Right kidney (tissue), 9 donors: ENCODE results near the gene PCDHA10.
"Not testable (repeated sequence)": the region's sequence is repeated elsewhere in the genome, so short reads cannot be mapped to it uniquely, and the experiment has no call there.

Source experiments
- DNase-seq: peaks from one replicate; pipeline ENCODE4 v3.0.0-alpha.2; 2016
- long read RNA-seq, 8 donors: transcript quantifications; one replicate each; lab custom pipeline, GENCODE V29; 2026

PCDHA10 gene
- long read RNA-seq, donor 1, full-length matches to known transcripts, result 2 of 2 reads
- long read RNA-seq, donor 1, partial matches to known transcripts, result 0 of 2 reads
- long read RNA-seq, donor 1, other reads (novel, unspliced or antisense), result 0 of 2 reads
- long read RNA-seq, donor 2, result 0 reads
- long read RNA-seq, donor 3, result 0 reads
- long read RNA-seq, donor 4, result 0 reads
- long read RNA-seq, donor 5, full-length matches to known transcripts, result 1 of 1 reads
- long read RNA-seq, donor 5, partial matches to known transcripts, result 0 of 1 reads
- long read RNA-seq, donor 5, other reads (novel, unspliced or antisense), result 0 of 1 reads
- long read RNA-seq, donor 6, full-length matches to known transcripts, result 1 of 1 reads
- long read RNA-seq, donor 6, partial matches to known transcripts, result 0 of 1 reads
- long read RNA-seq, donor 6, other reads (novel, unspliced or antisense), result 0 of 1 reads
- long read RNA-seq, donor 7, full-length matches to known transcripts, result 1 of 1 reads
- long read RNA-seq, donor 7, partial matches to known transcripts, result 0 of 1 reads
- long read RNA-seq, donor 7, other reads (novel, unspliced or antisense), result 0 of 1 reads
- long read RNA-seq, donor 8, full-length matches to known transcripts, result 2 of 2 reads
- long read RNA-seq, donor 8, partial matches to known transcripts, result 0 of 2 reads
- long read RNA-seq, donor 8, other reads (novel, unspliced or antisense), result 0 of 2 reads

GRCh38 chr5:140855772-140856674 is at the start of gene PCDHA10:
PCDHA10 (plus strand) TSS chr5:140855897; CDS start chr5:140856049, 152 bp downstream.
- DNase-seq, result peak; percentile 3

- DNase-seq, result no peak
These were observed 48.6 kb upstream of the PCDHA10 start, which contains the start of gene PCDHA4 for GRCh38 chr5:140806834-140807775. PCDHA4 (plus strand) TSS chr5:140807068.

GRCh38 chr5:140808241-140808888 is 47.3 kb upstream of the PCDHA10 start:
- DNase-seq, result not testable (repeated sequence)

- DNase-seq, result no peak
These were observed 46.8 kb upstream of the PCDHA10 start for GRCh38 chr5:140808889-140809291.

- no peak for DNase-seq
These were observed 34.1 kb upstream of the PCDHA10 start, which contains the start of gene PCDHA5 for GRCh38 chr5:140821375-140822280. PCDHA5 (plus strand) TSS chr5:140821613.

- no peak for DNase-seq
These were observed 33.4 kb upstream of the PCDHA10 start for GRCh38 chr5:140822281-140822629.

GRCh38 chr5:140822969-140823368 is 32.7 kb upstream of the PCDHA10 start:
- DNase-seq, result not testable (repeated sequence)

GRCh38 chr5:140823475-140823874 is 32.2 kb upstream of the PCDHA10 start:
- no peak for DNase-seq

- DNase-seq, result no peak
These were observed 27.9 kb upstream of the PCDHA10 start, which contains the start of gene PCDHA6 for GRCh38 chr5:140827704-140828361. PCDHA6 (plus strand) TSS chr5:140827960; CDS start chr5:140828092, 132 bp downstream.

- DNase-seq, result no peak
These were observed 27.3 kb upstream of the PCDHA10 start for GRCh38 chr5:140828362-140828737.

GRCh38 chr5:140829511-140830501 is 25.9 kb upstream of the PCDHA10 start:
- DNase-seq, result not testable (repeated sequence)

GRCh38 chr5:140833993-140834392 is 21.7 kb upstream of the PCDHA10 start, which contains the start of gene PCDHA7:
PCDHA7 (plus strand) TSS chr5:140834269; CDS start chr5:140834384, 115 bp downstream.
- no peak for DNase-seq

- DNase-seq, result not testable (repeated sequence)
These were observed 21.2 kb upstream of the PCDHA10 start for GRCh38 chr5:140834439-140835008.

- no peak for DNase-seq
These were observed 19.8 kb upstream of the PCDHA10 start for GRCh38 chr5:140835622-140836510.

- no peak for DNase-seq
These were observed 14.4 kb upstream of the PCDHA10 start, which contains the start of gene PCDHA8 for GRCh38 chr5:140840978-140841962. PCDHA8 (plus strand) TSS chr5:140841187; CDS start chr5:140841322, 135 bp downstream.
